PC-3 (cell line): ENCODE data around the gene INS. TPM values are rescaled to one million over a fixed set of nuclear protein-coding genes. Genes with fewer than 3 reads are reported as not detected.

ENCODE experiments used
- ATAC-seq: fragments of 200-7000 bp; cut with Tn5 transposase; 2 replicates; pipeline ENCODE4 v1.9.1; 2020; ENCODE audit warnings: mild to moderate bottlenecking, moderate library complexity
- BruUV-seq: library from RNA; stranded (reverse); fragments of 400-500 nt; replicated peaks from 2 replicates; lab custom pipeline; 2021; lab: Mats Ljungman, UMichigan
- CTCF ChIA-PET: fragments of 300-600 bp; sonication (Branson Sonifier 250); formaldehyde crosslinking; loops from one replicate; lab custom pipeline; 2022; ENCODE audit warnings: antibody characterized with exemption; lab: Charles Lee
- POLR2A ChIA-PET: fragments of 300-600 bp; sonication (Branson Sonifier 250); formaldehyde crosslinking; loops from one replicate; lab custom pipeline; 2022; ENCODE audit warnings: antibody characterized with exemption; ENCODE audit not compliant: unreplicated experiment; lab: Charles Lee
- DNase-seq: peaks from one replicate; pipeline ENCODE4 v3.0.0-alpha.2; 2015
- H2AFZ ChIP-seq: fragments of 300-600 bp; sonication (generic); 2 replicates; pipeline ENCODE4 v1.6.0; 2016; ENCODE audit warnings: antibody characterized with exemption, low read length
- H3F3A ChIP-seq: fragments of 300-600 bp; sonication (generic); one replicate; pipeline ENCODE4 v1.6.0; 2017; ENCODE audit warnings: antibody characterized with exemption, low read length, control low read depth, mild to moderate bottlenecking; ENCODE audit not compliant: unreplicated experiment
- H3K27ac ChIP-seq: fragments of 300-600 bp; sonication (generic); 2 replicates; pipeline ENCODE4 v1.5.1; 2016; ENCODE audit warnings: mild to moderate bottlenecking, low read length
- H3K27me3 ChIP-seq: fragments of 300-600 bp; sonication (generic); 2 replicates; pipeline ENCODE4 v1.6.1; 2016; ENCODE audit warnings: low read length, mixed read lengths
- H3K36me3 ChIP-seq: fragments of 300-600 bp; sonication (generic); 2 replicates; pipeline ENCODE4 v1.6.1; 2016; ENCODE audit warnings: low read depth, mixed run types, low read length, mixed read lengths
- H3K4me1 ChIP-seq: fragments of 300-600 bp; sonication (generic); 2 replicates; pipeline ENCODE4 v1.5.1; 2016; ENCODE audit warnings: low read length; ENCODE audit not compliant: insufficient read depth
- H3K4me2 ChIP-seq: fragments of 300-600 bp; sonication (generic); 2 replicates; pipeline ENCODE4 v1.6.0; 2016; ENCODE audit warnings: low read length
- H3K4me3 ChIP-seq: fragments of 300-600 bp; sonication (generic); 2 replicates; pipeline ENCODE4 v1.5.1; 2016; ENCODE audit warnings: mild to moderate bottlenecking, low read length, mixed read lengths
- H3K79me2 ChIP-seq: fragments of 300-600 bp; sonication (generic); 2 replicates; pipeline ENCODE4 v1.6.1; 2017; ENCODE audit warnings: low read length, mixed read lengths
- H3K9ac ChIP-seq: fragments of 300-600 bp; sonication (generic); 2 replicates; pipeline ENCODE4 v1.6.0; 2016; ENCODE audit warnings: mild to moderate bottlenecking, low read length
- H3K9me2 ChIP-seq: fragments of 300-600 bp; sonication (generic); replicated peaks from 2 replicates; pipeline ENCODE4 v1.6.1; 2016; ENCODE audit warnings: mixed run types, low read length, mixed read lengths
- H3K9me3 ChIP-seq: fragments of 300-600 bp; sonication (generic); 2 replicates; pipeline ENCODE4 v1.6.1; 2016; ENCODE audit warnings: low read length, mixed read lengths
- H4K20me1 ChIP-seq: fragments of 300-600 bp; sonication (generic); 2 replicates; pipeline ENCODE4 v1.6.1; 2016; ENCODE audit warnings: low read length, mixed read lengths
- CTCF ChIP-seq: fragments of 300-600 bp; sonication (generic); conservative IDR thresholded peaks from 2 replicates; pipeline ENCODE4 v1.5.1; 2017; ENCODE audit warnings: antibody characterized with exemption, low read depth, mild to moderate bottlenecking, low read length
- EZH2 ChIP-seq: fragments of 300-600 bp; sonication (generic); IDR thresholded peaks from one replicate; pipeline ENCODE4 v1.6.1; 2017; ENCODE audit warnings: antibody characterized with exemption, mild to moderate bottlenecking, low read length; ENCODE audit not compliant: unreplicated experiment
- EZH2phosphoT487 ChIP-seq: fragments of 300-600 bp; sonication (generic); IDR thresholded peaks from 2 replicates; pipeline ENCODE4 v1.6.1; 2018; ENCODE audit warnings: mild to moderate bottlenecking, antibody characterized with exemption, low read length, borderline replicate concordance
- intact Hi-C: fragments of 100-400 bp; cut with micrococcal nuclease; formaldehyde crosslinking; loops from 2 replicates; pipeline ENCODE4 v1.9.0; 2023
- total RNA-seq: library from RNA; depleted of rRNA; stranded (reverse); fragments of >200 nt; gene quantifications from 2 replicates; pipeline ENCODE4 v1.2.3, GENCODE V29; 2014

The INS gene
- total RNA-seq, 1 experiment from 2014 or later = not detected

DNA sequence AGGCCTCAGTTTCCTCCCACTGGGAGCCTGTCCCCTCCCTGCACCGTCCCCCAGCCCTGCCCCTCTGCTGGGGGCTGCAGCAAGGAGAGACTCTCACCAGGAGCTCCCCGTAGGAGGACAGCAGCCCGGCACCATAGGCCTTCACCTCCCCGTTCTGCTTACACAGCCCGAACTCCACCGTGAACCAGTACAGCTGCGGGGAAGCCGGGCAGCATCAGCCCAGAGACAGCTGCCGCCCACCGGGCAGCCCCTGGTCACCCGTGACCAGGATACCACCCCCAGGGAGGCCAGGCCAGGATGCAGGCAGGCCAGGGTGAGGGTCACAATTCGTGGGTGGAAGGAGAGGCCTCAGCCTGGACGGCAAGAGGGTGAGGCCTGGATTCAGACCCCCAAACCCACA, 4.6 kb upstream of the INS start:
- intact Hi-C loops = no loop called here
- no peak overlapping the region for H3K9ac ChIP-seq
- DNase-seq (no peak), ATAC-seq (no peak)
- H3K79me2 ChIP-seq = no peaks in the 10 kb centered on the region
- no peaks in the 10 kb centered on the region for H3K36me3 ChIP-seq
- no peak overlapping the region for H3K27ac ChIP-seq
- BruUV-seq = no TSS peak
- ChIA-PET CTCF (no interaction called here), POLR2A (no interaction called here)
- no peak overlapping the region for H3K4me3 ChIP-seq
- H4K20me1 ChIP-seq = no peaks in the 10 kb centered on the region
- no peaks in the 10 kb centered on the region for H3K27me3 ChIP-seq
- no peaks in the 10 kb centered on the region for H3K9me3 ChIP-seq
- H3K4me2 ChIP-seq = no peak overlapping the region
- TF ChIP-seq EZH2phosphoT487 = no peak
- TF ChIP-seq EZH2 = no peak
- no peak for TF ChIP-seq CTCF
- H3K4me1 ChIP-seq = peaks cover 13% of the 10 kb centered on the region; the same call in 1 of the 2 replicates
- H3K9me2 ChIP-seq = no peaks in the 10 kb centered on the region
- no peaks in the 10 kb centered on the region for H3F3A ChIP-seq
- H2AFZ ChIP-seq = no peak overlapping the region

DNA sequence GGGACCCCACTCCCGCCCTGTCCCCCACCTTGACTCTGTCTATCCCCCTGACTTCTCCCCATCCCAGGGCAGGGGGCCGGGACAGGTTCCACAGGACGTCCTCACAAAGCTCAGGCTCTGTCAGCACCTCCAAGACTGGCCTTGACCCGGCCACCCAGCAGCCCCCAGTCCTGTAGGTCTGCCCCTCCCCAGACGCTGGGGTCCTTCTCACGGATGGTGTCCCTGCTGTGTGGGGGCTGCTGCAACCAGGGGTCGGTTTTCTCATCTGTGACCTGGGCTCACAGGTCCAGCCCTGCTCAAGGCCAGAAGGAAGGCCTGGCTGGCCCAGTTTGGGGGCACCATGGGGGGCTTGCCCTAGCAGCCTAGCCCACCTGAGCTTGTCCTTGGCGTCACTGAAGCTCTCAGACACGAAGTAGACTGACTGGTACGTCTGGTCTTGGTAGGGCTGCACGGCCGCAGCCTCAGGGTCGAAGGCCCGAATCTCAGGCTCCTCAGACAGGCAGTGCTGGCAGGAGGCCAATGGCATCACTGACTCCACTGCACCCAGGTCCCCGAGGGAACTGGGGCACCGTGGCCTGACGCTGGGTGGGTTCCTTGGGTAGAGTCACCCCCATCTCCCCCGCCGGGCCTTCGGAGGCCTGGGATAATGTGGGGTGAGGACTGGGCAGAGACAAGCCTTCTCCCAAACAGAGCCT, 4.0 kb upstream of the INS start:
- Histone ChIP-seq H3K79me2 (no peaks in the 10 kb centered on the region), H3K9ac (no peak overlapping the region), H2AFZ (no peak overlapping the region), H3F3A (no peaks in the 10 kb centered on the region), H3K27me3 (no peaks in the 10 kb centered on the region), H3K4me1 (peaks cover 13% of the 10 kb centered on the region; the same call in 1 of the 2 replicates), H3K4me3 (no peak overlapping the region), H3K4me2 (no peak overlapping the region), H3K9me3 (no peaks in the 10 kb centered on the region), H3K36me3 (no peaks in the 10 kb centered on the region), H4K20me1 (no peaks in the 10 kb centered on the region), H3K27ac (no peak overlapping the region), H3K9me2 (no peaks in the 10 kb centered on the region)
- intact Hi-C loops = no loop called here
- no TSS peak for BruUV-seq
- CTCF ChIA-PET = no interaction called here
- DNase-seq = no peak
- ATAC-seq = no peak
- POLR2A ChIA-PET = no interaction called here
- no peak for TF ChIP-seq EZH2
- TF ChIP-seq CTCF = no peak
- TF ChIP-seq EZH2phosphoT487 = no peak

GRCh38 chr11:2164081-2164480, 3.1 kb upstream of the INS start:
- ChIA-PET POLR2A (no interaction called here), CTCF (no interaction called here)
- no TSS peak for BruUV-seq
- H4K20me1 ChIP-seq = no peaks in the 10 kb centered on the region
- ATAC-seq (no peak), DNase-seq (no peak)
- intact Hi-C loops = no loop called here
- H3K9ac ChIP-seq = no peak overlapping the region
- peaks cover 13% of the 10 kb centered on the region; the same call in 1 of the 2 replicates for H3K4me1 ChIP-seq
- H3K9me3 ChIP-seq = no peaks in the 10 kb centered on the region
- TF ChIP-seq EZH2phosphoT487 (no peak), EZH2 (no peak)
- H3F3A ChIP-seq = no peaks in the 10 kb centered on the region
- H3K9me2 ChIP-seq = no peaks in the 10 kb centered on the region
- no peak overlapping the region for H3K4me2 ChIP-seq
- no peaks in the 10 kb centered on the region for H3K79me2 ChIP-seq
- no peak overlapping the region for H2AFZ ChIP-seq
- H3K27ac ChIP-seq = no peak overlapping the region
- H3K27me3 ChIP-seq = no peaks in the 10 kb centered on the region
- no peaks in the 10 kb centered on the region for H3K36me3 ChIP-seq
- H3K4me3 ChIP-seq = no peak overlapping the region
